ENCODE data around the gene STRA6. TPM values are rescaled to one million over a fixed set of nuclear protein-coding genes. Genes with fewer than 3 reads are reported as not detected.

Gene STRA6
- total RNA-seq, 4 donors from 2014 or later: not detected

DNA sequence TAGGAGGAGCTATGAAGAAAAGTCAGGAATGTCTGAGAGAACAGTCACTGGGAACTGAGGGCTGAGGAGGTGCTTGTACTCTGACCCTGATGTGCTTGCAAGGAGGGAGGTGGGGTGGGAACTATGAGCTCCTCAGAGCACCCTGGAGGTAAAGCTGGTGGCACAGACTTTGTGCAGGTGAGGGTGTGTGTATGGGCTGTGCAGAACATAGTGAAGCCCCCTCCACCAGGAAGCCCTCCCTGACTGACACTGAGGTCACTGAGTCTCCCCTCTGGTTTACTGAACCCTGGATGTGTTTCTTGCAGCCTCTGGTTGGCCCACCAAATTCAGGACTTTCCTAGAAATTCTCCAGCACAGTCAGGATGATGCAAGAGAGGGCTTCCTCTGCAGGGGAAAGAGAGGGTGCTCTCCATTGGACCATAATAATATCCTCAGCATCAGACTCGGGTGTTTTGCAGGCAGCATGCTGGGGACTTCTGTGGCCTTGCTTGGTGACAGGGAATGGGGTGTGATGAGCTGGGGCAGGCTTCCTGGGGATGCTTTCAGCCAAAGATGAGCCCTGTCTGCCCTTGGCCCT, 30.5 kb downstream of the STRA6 start:
- TF ChIP-seq, protein P1, sequence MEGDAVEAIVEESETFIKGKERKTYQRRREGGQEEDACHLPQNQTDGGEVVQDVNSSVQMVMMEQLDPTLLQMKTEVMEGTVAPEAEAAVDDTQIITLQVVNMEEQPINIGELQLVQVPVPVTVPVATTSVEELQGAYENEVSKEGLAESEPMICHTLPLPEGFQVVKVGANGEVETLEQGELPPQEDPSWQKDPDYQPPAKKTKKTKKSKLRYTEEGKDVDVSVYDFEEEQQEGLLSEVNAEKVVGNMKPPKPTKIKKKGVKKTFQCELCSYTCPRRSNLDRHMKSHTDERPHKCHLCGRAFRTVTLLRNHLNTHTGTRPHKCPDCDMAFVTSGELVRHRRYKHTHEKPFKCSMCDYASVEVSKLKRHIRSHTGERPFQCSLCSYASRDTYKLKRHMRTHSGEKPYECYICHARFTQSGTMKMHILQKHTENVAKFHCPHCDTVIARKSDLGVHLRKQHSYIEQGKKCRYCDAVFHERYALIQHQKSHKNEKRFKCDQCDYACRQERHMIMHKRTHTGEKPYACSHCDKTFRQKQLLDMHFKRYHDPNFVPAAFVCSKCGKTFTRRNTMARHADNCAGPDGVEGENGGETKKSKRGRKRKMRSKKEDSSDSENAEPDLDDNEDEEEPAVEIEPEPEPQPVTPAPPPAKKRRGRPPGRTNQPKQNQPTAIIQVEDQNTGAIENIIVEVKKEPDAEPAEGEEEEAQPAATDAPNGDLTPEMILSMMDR (IDR thresholded peaks at IDR 0.05; ENCODE audit: low read depth): no peak

DNA sequence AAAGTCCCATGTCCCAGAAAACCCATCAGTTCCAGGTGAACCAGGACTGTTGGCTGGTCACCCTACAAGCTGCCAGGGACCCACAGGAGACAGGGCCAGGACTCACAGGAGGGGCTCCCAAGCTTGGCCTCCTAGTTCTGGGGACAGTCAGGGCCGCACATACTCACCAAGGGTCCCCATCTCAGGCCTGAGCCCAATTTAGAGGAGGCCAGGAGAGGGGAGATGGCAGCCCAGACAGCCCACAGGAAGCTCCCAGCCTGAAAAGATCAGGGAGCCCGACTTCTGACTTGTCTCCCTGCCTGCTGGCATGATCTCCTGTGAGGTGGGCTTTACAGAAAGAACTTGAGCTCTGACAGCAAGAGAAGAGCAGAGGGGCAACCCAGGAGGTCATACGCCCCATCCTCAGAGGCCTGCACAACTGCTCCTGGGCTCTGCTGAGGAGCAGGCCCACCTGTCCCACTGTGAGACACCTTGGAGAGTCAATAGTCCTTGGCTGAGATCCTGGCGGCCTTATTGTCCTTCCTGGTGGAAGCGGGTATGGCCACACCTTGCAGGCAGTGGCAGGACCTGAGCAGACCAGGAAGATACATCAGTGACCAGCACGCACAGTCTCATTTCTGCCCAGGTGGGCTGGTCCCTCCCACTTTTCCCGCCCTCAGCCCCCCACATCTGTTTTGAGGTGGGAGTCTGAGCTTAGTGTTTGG, 31.6 kb downstream of the STRA6 start:
- TF ChIP-seq, protein P1 (IDR thresholded peaks at IDR 0.05; ENCODE audit: low read depth): no peak

DNA sequence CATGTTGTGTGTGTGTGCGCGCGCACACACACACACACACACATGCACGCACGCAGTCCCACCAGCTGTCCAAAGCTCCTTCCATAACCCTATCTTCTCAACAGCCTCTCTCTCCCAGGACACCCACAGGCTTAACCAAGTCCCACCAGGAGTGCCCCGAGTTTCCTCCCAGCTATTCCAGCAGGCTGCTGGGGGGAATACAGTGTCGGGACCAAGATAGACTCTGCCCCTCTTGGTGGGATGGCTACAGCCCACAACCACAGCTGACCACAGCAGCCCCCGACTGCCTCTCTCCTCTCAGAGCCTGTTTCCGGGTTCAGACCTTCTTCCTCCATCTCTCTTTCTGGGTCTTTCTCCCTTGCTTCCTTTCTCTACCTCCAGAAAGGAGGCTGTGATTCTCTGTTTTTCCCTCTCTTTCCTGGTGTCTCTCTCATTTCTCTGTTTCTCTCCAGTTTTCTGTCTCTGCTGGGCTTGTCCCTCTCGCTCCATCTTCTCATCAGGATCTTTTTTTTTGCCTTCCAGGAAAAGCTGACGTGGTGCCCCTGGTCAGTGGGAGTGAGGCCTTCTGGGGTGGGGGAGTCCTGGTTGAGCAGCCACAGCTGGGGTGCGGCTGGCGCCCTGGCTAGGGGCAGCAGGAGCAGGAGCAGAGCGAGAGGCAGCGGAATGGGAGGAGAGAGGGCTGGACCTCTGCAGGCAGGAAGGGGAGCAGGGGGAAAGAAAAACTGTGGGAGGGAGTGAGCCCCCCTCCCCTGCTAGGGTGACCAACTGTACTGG, 32.3 kb downstream of the STRA6 start:
- TF ChIP-seq, protein P1 (IDR thresholded peaks at IDR 0.05; ENCODE audit: low read depth): no peak

DNA sequence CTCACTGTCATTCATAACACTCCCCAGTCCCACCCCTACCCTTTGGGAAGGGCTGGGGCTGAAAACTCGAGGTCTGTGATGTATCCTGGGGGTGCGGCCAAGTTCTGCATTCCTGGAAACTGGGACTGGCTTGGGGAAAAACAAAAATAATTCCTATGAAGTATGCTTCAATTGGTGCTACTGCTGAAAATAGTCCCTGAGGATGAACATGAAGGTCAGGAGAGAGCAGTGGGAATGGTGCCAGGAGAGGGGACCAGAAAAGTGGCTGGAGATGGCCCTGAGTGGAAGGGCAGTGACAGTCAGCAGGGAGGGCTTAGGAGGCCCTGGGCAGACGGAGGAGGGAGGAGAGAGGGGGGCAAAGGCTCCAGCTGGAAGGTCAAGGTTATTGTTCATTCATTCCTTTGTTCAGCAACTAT, 33.9 kb downstream of the STRA6 start:
- TF ChIP-seq, protein P1 (IDR thresholded peaks at IDR 0.05; ENCODE audit: low read depth): no peak

DNA sequence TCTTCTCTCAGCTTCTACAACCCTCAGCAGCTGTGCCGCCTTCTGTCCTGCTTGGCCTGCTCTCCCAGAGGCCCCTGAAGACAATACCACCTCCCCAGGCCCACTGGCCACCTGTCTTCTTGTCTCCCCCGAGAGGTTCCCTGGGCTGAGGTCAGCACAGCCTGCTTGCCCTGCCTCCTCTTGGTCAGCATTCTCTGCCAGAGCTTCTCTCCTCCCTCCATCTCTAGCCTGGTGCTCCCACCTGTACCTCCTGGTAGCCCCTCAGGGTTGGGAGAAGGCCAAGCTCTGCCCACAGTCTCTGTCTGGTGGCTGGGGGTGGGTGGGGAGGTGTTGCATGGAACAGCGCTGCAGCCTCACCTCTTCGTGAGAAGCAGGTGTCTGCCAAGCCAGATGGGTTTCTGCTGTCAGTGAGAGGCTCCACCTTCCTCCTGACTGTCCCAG, 34.7 kb downstream of the STRA6 start:
- TF ChIP-seq, protein P1 (IDR thresholded peaks at IDR 0.05; ENCODE audit: low read depth): no peak

DNA sequence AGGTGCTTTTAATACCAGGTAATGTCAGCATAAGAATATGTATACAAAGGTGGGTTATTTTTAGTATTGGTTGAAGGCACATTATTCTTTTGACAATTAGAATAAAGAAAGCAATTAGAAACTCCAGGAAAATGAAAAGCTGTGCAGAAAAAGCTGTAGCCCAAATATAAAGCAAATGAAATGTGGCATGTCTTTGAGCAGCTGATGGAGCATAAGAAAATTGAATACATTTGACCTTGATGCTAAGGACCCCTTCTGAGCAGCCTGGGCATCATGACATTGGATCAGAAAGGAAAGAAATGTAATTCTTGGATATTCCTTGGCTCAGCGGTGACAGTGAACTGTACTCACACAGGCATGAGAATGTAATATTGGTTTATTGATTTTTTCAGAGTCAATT, 37.1 kb downstream of the STRA6 start:
- TF ChIP-seq, protein P1 (IDR thresholded peaks at IDR 0.05; ENCODE audit: low read depth): no peak

DNA sequence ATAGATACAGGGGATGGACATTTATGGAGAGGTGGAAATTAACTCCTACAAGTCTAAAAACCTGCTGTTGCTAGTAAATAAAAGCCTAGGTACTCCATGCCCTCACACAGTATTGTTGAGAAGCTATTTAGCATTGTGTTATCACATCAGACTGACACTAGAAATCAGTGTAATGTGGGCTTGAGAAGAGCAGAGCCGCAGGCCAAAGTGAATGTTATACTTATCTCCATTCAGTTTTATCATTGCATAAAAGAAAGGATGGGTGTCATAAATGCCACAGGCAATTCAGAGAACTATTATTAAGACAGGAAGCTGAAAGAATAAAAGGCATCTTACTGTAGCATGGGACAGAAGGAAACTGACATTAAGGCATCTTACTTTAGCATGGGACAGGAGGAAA, 42.8 kb downstream of the STRA6 start:
- TF ChIP-seq, protein P1 (IDR thresholded peaks at IDR 0.05; ENCODE audit: low read depth): no peak

All from subcutaneous adipose tissue (tissue), 4 donors.